CD4-positive, alpha-beta T cell treated with Interleukin-6 for 4 hours (primary cell): ENCODE measurements around the gene SDCCAG8.

Source experiments
- DNase-seq: peaks from one replicate; pipeline ENCODE4 v3.0.0-alpha.2; 2020; ENCODE audit warnings: mixed read lengths

The SDCCAG8 gene

DNA sequence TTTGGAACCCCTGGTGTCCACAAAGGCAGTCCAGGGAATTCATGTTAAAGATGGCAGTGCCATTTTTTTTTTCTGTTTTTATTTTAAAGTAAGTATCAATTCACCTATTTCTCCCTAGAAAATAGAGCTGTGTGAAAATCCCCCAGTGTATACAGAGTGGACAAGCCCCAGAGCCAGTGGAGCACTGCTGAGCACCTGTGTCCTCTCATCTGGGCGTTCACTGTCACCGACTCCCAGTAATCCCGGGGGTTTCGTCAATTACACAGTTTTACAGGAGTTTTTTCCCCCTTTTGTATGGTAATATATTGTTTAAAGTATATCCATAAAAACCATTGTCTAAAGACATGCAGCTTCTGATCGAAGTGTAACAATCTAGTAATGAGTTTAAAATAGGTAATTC lies 175.8 kb downstream of the SDCCAG8 start:
- no peak for DNase-seq

DNA sequence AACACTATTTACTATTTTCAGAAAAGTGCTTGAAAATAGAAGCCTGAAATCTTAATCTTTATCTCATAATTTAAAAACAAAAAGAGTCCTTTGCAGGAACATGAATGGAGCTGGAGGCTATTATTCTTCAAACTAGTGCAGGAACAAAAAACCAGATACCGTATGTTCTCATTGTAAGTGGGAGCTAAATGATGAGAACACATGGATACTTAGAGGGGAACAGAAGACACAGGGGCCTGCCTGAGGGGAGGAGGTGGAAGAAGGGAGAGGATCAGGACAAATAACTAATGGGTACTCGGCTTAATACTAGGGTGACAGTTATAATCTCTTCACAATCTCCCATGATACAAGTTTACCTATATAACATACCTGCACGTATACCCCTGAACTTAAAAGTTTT lies 176.3 kb downstream of the SDCCAG8 start:
- no peak for DNase-seq

- DNase-seq = no peak
These were observed 178.0 kb downstream of the SDCCAG8 start for GRCh38 chr1:243433737-243434370.

DNA sequence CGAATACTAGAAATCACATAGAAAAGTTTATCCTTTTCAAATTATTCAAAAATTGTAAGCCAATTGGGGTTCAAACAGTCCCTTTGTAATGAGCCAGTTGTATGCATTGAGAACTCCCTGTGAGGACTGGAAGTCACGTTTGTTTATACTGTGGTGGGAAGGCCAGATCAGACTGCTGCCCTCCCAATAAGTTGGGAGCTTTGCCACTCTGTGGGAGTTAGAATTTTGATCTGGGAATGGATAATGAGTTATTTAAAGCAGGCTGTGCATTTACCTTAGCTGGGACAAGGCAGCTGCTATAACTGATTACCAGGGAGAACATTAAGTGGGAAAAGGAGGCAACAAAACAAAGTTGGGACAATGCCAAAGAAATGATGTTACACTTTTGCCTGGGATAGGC lies 178.8 kb downstream of the SDCCAG8 start:
- DNase-seq = no peak

GRCh38 chr1:243435836-243436235 lies 180.0 kb downstream of the SDCCAG8 start:
- no peak for DNase-seq

DNA sequence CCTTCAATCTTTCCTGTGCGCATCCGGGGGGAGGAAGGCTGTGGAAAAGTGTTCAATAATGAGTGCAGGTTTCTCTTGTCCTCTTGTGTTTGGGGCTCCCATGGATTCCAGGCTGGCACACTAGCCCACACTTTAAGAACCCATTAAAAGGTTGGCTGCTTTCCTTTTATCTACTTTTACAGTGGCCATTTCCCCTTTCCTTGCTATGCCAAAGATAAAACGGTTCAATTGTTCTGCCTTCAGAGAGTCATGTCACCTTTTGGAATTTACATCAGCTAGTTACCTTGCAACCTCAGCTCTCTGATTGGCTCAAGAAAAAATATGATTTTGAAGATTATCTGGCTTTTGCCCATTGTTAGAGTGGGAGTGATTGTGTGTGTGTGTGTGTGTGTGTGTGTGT lies 182.3 kb downstream of the SDCCAG8 start:
- DNase-seq = no peak

GRCh38 chr1:243438815-243439214 lies 183.0 kb downstream of the SDCCAG8 start:
- DNase-seq = no peak

- DNase-seq = no peak
These were observed 184.6 kb downstream of the SDCCAG8 start for GRCh38 chr1:243440406-243440805.

GRCh38 chr1:243441601-243442000 lies 185.8 kb downstream of the SDCCAG8 start:
- DNase-seq = no peak

DNA sequence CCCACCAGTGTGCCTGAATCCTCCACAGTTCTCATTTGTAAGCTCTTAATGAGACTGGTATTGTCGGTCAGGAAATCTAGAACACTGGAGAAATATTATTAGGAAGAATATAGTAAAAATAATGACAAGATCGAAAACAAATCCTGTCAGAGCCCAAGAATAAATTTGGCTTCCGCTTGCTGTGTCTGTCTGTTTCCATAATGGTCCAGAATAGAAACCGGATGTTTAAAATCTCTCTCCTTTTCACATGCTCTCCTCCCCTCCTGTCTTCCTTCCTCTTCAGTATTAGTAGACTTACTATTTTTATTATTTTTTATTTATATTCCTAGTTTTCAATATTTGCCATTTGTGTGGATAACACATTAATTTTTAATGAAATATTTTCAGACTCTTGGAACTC lies 187.7 kb downstream of the SDCCAG8 start:
- DNase-seq = no peak

DNA sequence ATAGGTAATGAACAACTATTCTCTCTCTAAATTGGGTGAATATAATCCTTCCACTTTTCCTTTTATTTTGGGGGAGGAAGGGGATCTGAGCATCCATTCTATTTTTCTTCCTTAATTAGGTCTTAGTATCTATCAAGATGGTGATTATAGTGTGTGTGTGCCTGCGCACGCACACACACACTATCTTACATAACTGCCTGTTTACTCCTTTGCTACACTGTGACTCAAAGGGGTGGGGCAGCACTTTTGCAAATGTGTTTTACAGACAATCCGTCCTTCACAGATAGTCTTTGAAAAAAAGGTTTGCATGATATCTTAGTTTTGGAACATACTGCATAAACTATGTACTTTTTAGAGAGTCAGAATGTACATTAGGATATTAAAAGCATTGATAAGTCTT lies 191.5 kb downstream of the SDCCAG8 start:
- DNase-seq = no peak

DNA sequence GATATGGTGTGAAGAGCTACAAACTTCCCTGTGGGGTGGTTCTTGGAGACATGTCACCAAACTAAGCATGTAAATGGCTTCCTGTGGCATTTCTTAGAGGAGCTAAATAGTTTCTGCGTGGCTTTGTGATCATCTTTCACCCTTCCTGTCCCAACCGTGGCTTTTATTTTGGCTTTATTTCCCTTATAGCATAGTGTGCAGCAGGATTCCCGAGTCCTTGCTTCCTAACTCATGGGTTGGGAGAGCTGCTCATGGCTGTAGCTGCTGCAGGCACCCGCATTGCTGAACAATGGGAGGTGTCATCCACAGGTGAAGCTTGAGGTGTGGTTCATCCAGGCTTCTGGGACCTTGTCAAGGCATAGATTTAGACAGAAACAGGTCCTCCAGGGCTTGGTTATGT lies 192.0 kb downstream of the SDCCAG8 start:
- DNase-seq = no peak

DNA sequence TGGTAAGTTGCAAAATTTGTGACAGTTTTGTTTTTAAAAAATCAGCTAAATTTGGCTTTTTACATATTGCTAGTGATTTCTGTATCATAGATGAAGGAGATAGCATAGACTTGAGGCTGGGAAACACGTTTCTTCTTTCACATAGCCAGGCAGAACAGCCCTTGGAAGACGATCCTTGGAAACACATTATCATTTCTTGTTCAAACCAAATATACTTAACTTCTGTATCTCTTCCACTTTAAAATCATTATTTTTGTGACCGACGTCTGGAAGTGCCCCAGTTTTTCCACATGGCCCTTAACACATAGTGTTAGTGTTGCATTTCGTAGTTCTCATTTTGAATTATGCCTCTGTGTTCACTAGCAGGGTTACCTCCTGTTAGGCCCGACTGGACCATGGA lies 193.5 kb downstream of the SDCCAG8 start:
- no peak for DNase-seq

GRCh38 chr1:243452092-243452491 lies 196.3 kb downstream of the SDCCAG8 start:
- no peak for DNase-seq

GRCh38 chr1:243454328-243454997 lies 198.6 kb downstream of the SDCCAG8 start:
- DNase-seq = no peak

DNA sequence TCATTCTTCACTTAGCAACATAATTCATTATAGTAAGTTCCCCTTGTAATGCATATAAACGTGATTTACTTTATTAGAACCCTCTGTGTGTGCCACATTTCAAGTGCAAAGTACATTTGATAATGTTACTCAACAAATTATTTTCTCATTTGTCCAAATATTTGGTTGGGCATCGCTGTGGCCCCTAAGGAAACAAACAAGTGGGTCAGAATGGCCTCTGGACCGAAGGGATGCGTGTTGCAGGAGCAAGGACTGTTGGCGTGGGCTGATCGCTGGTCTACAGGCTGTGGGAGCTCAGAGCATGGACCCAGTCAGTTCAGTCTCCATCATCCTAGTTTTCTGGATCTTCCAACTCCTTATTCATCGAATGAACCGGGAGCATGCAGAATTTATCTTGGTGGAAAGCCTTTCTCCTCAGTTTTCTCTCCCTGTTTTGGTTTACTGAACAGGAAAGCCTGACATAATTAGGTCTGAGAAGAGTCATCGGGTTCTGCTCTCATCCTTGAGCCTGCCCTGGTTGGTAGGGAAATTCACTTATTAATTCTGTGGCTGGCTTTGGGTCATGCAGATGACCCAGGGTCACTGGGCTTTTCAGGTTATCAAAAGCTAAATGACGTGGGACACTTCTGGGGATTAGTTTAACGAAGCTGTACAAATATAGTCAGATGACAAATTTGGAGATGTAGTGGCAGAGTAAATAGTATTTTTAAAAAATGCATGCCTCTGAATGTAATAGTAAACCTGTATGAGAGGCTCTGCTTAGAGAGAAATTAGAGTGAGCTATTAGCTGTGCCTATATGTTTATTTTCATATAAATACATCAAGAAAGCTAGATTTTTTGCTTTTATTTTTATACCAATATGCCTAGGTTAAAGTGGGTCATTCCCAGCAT lies 200.2 kb downstream of the SDCCAG8 start:
- DNase-seq = no peak

- DNase-seq = no peak
These were observed 201.6 kb downstream of the SDCCAG8 start for GRCh38 chr1:243457363-243457982.

- DNase-seq = no peak
These were observed 203.2 kb downstream of the SDCCAG8 start for GRCh38 chr1:243459059-243459458.

DNA sequence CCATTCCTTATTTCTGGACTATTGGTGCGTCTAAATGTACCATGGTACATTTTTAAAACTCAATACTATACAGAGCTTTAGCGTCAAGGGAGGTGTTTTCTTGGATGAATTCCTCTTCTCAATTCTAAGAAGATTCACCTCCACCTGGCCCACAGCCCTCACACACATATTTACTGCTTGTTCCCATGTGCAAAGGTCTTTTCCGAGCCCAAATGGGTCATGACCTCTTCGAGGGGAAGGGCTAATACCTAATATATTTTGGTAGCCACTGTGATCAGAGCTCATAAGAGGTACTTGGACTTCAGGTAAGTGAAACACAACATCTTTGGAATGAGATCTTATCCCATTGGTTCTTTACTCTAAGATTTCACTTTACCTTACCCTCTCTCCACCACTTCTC lies 205.9 kb downstream of the SDCCAG8 start:
- no peak for DNase-seq

GRCh38 chr1:243462929-243463697 lies 207.3 kb downstream of the SDCCAG8 start:
- DNase-seq = no peak

DNA sequence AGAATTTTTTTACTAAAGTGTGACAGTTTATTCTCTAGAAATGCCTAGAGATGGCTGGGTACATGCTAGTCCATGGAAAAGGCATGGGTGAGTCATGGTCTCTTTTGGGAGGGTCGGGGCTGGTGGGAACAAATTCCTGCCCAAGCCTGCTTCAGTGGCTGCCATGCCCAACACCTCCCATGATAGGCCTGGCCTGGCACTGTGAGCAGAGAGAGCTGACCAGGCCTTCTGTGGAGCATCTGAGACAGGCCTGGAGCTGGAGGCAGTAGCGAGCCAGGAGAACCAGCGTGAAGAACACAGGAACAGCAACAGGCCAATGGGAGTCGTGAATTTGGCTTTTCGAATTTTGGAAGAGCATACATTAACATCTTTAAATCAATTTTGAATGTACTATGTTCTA lies 209.2 kb downstream of the SDCCAG8 start:
- DNase-seq = no peak

DNA sequence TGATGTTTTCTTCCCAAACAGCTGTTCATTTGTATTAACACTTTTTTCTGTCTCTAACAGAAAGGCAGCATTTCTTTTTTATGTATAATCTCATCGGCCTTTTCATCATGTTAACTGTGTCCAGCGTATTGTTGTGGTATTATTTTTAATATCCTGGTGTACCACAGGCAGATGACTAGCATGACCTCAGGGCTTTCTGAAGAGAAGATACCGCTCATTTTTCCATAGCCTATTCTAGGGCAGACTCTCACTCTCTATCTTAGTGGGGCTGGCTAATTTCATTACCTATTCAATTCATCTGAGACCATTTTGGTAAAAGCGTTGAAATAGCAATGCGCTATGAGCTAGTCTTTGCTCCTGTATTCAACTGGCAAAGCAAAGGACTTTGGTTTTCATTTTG lies 209.9 kb downstream of the SDCCAG8 start:
- DNase-seq = no peak

DNA sequence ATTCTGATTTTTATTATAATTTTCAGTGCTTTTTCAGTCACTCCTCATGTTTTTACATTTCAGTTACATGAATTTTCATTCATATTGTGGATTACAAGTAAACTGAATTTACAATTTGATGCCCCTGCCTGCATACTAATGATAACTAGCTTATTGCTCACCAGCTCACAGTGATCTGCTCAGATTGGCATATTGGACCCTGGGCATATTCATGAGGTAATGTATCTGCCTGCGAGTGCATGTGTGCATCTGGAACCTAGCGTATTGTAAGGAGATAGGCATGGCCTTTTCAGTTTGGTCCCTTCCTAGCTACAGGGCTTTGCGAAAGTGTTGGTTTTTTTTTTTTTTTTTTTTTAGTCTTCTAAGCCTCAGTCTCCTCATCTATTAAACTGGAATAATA lies 213.7 kb downstream of the SDCCAG8 start:
- no peak for DNase-seq
